DND-41 (cell line): ENCODE results near the gene LCTL.
A peak's percentile ranks its signal among the peaks of the same experiment; 100 is the strongest.

ENCODE experiments used
- ATAC-seq: fragments of 200-7000 bp; cut with Tn5 transposase; 3 replicates; pipeline ENCODE4 v1.9.1; 2021; ENCODE audit warnings: low read depth; ENCODE audit not compliant: insufficient read depth
- DNase-seq: peaks from one replicate; pipeline ENCODE4 v3.0.0-alpha.2; 2020
- H2AFZ ChIP-seq: 2 replicates; pipeline ENCODE4 v1.6.0; 2012; ENCODE audit warnings: low read depth, low read length
- H3K27ac ChIP-seq: 2 replicates; pipeline ENCODE4 v1.5.1; 2012; ENCODE audit warnings: low read length, inconsistent platforms
- H3K27me3 ChIP-seq: fragments of 200-600 bp; sonication (generic); 2 replicates; pipeline ENCODE4 v1.6.0; 2012; ENCODE audit warnings: low read length, mild to moderate bottlenecking, inconsistent platforms; ENCODE audit not compliant: insufficient read depth, poor library complexity
- H3K36me3 ChIP-seq: 2 replicates; pipeline ENCODE4 v1.5.1; 2012; ENCODE audit warnings: low read length, inconsistent platforms; ENCODE audit not compliant: insufficient read depth
- H3K4me1 ChIP-seq: 2 replicates; pipeline ENCODE4 v1.5.1; 2012; ENCODE audit warnings: mild to moderate bottlenecking, low read length; ENCODE audit not compliant: insufficient read depth
- H3K4me2 ChIP-seq: 2 replicates; pipeline ENCODE4 v1.6.0; 2012; ENCODE audit warnings: mild to moderate bottlenecking, moderate library complexity, low read length, inconsistent platforms; ENCODE audit not compliant: insufficient read depth
- H3K4me3 ChIP-seq, 2 experiments: fragments of 200-600 bp in 1 of 2; shearing (Covaris generic) in 1 of 2; 2 replicates each; pipeline ENCODE4 v1.5.1; 2012 to 2016; ENCODE audit warnings: inconsistent platforms in 2 of 2, low read length in 2 of 2, mild to moderate bottlenecking in 2 of 2, low read depth in 1 of 2, moderate library complexity in 1 of 2
- H3K79me2 ChIP-seq: 2 replicates; pipeline ENCODE4 v1.6.0; 2012; ENCODE audit warnings: low read length, inconsistent platforms; ENCODE audit not compliant: insufficient read depth
- H3K9ac ChIP-seq: 2 replicates; pipeline ENCODE4 v1.6.0; 2012; ENCODE audit warnings: low read depth, mild to moderate bottlenecking, inconsistent platforms, low read length, moderate library complexity
- H3K9me3 ChIP-seq: 2 replicates; pipeline ENCODE4 v1.5.1; 2012; ENCODE audit warnings: low read length, moderate library complexity, mild to moderate bottlenecking, inconsistent platforms; ENCODE audit not compliant: insufficient read depth, severe bottlenecking
- H4K20me1 ChIP-seq: 2 replicates; pipeline ENCODE4 v1.6.0; 2012; ENCODE audit warnings: low read length; ENCODE audit not compliant: insufficient read depth
- CTCF ChIP-seq: IDR thresholded peaks from 2 replicates; pipeline ENCODE4 v1.5.1; 2012; ENCODE audit warnings: borderline replicate concordance, low read length, moderate library complexity, mild to moderate bottlenecking; ENCODE audit not compliant: poor library complexity, severe bottlenecking; ENCODE audit errors: extremely low read depth
- EZH2 ChIP-seq: IDR thresholded peaks from 3 replicates; pipeline ENCODE4 v1.6.1; 2012; ENCODE audit warnings: borderline replicate concordance, low read depth, mild to moderate bottlenecking, moderate library complexity, low read length, inconsistent platforms; ENCODE audit not compliant: severe bottlenecking

Gene LCTL

GRCh38 chr15:66508293-66508883 is 57.4 kb downstream of the LCTL start:
- ATAC-seq, result no peak
- Histone ChIP-seq H3K4me3 (no peak overlapping the region), H3K36me3 (peaks cover 19% of the 10 kb centered on the region), H3K79me2 (peaks cover 58% of the 10 kb centered on the region), H3K9me3 (no peaks in the 10 kb centered on the region), H3K4me2 (no peak overlapping the region), H2AFZ (no peak overlapping the region), H3K27me3 (no peaks in the 10 kb centered on the region), H3K27ac (no peak overlapping the region), H3K4me1 (peaks cover 28% of the 10 kb centered on the region), H3K9ac (no peak overlapping the region), H4K20me1 (peaks cover 4% of the 10 kb centered on the region; the same call in 1 of the 2 replicates)
- DNase-seq, result no peak
- TF ChIP-seq EZH2, result no peak
- no peak for TF ChIP-seq CTCF

GRCh38 chr15:66505818-66506217 is 60.0 kb downstream of the LCTL start:
- H3K79me2 ChIP-seq, result peaks cover 83% of the 10 kb centered on the region
- H4K20me1 ChIP-seq, result peaks cover 13% of the 10 kb centered on the region
- DNase-seq (no peak), ATAC-seq (no peak)
- peak overlapping the region; percentile 95 for H3K27ac ChIP-seq
- no peaks in the 10 kb centered on the region for H3K27me3 ChIP-seq
- peak overlapping the region; percentile 86 for H2AFZ ChIP-seq
- H3K4me3 ChIP-seq, result peak overlapping the region; percentile 80 to 83; a peak in 3 of 4 replicates
- peaks cover 42% of the 10 kb centered on the region for H3K36me3 ChIP-seq
- H3K9ac ChIP-seq, result peak overlapping the region; percentile 76
- peak overlapping the region; percentile 71 for H3K4me2 ChIP-seq
- peaks cover 44% of the 10 kb centered on the region for H3K4me1 ChIP-seq
- TF ChIP-seq EZH2 (no peak), CTCF (no peak)
- H3K9me3 ChIP-seq, result no peaks in the 10 kb centered on the region

GRCh38 chr15:66505430-66505811 is 60.4 kb downstream of the LCTL start:
- no peak for ATAC-seq
- H3K79me2 ChIP-seq, result peaks cover 83% of the 10 kb centered on the region

More at GRCh38 chr15:66505430-66505811, 60.4 kb downstream of the LCTL start:
- Histone ChIP-seq H3K4me1 (peaks cover 44% of the 10 kb centered on the region), H3K4me3 (peak overlapping the region; percentile 80 to 83; a peak in 3 of 4 replicates), H3K36me3 (peaks cover 43% of the 10 kb centered on the region), H4K20me1 (peaks cover 16% of the 10 kb centered on the region), H2AFZ (peak overlapping the region; percentile 86), H3K27me3 (no peaks in the 10 kb centered on the region), H3K9ac (peak overlapping the region; percentile 76), H3K9me3 (no peaks in the 10 kb centered on the region), H3K4me2 (peak overlapping the region; percentile 71), H3K27ac (peak overlapping the region; percentile 95)
- DNase-seq, result no peak
- TF ChIP-seq CTCF (no peak), EZH2 (no peak)
